COLO829 (cell line): ENCODE results near the gene RAB44.

Experiments used
- DNase-seq: peaks from one replicate; pipeline ENCODE4 v3.0.0; 2012; ENCODE audit warnings: low spot score

RAB44 gene

DNA sequence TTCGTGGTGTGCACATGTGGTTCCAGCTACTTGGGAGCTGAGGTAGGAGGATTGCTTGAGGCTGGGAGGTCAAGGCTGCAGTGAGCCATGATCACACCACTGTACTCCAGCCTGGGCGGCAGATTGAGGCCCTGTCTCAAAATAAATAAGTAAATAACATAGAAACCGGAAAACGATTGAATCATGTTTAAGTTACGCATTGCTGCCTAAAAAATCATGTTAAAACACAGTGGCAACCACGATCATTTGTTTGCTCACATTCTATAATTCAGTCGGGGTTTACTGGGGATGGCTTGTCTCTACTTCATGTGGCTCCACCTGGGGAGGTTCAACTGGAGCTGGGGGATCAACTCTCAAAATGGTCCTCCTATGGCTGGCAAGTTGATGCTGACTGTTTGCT lies 27.4 kb upstream of the RAB44 start:
- DNase-seq = no peak

GRCh38 chr6:36671687-36672375 lies 25.8 kb upstream of the RAB44 start:
- DNase-seq = no peak

DNA sequence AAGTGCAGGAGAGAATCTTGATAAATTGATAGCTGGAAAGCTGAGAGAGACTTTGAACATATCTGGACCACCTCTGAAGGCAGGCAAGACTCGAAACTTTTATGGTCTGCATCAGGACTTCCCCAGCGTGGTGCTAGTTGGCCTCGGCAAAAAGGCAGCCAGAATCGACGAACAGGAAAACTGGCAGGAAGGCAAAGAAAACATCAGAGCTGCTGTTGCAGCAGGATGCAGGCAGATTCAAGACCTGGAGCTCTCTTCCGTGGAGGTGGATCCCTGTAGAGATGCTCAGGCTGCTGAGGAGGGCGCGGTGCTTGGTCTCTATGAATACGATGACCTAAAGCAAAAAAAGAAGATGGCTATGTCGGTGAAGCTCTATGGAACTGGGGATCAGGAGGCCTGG lies 23.7 kb upstream of the RAB44 start:
- DNase-seq = no peak

- no peak for DNase-seq
Observed at GRCh38 chr6:36674942-36675341, 22.7 kb upstream of the RAB44 start.

- DNase-seq = no peak
Observed at GRCh38 chr6:36676141-36677058, 21.2 kb upstream of the RAB44 start.

DNA sequence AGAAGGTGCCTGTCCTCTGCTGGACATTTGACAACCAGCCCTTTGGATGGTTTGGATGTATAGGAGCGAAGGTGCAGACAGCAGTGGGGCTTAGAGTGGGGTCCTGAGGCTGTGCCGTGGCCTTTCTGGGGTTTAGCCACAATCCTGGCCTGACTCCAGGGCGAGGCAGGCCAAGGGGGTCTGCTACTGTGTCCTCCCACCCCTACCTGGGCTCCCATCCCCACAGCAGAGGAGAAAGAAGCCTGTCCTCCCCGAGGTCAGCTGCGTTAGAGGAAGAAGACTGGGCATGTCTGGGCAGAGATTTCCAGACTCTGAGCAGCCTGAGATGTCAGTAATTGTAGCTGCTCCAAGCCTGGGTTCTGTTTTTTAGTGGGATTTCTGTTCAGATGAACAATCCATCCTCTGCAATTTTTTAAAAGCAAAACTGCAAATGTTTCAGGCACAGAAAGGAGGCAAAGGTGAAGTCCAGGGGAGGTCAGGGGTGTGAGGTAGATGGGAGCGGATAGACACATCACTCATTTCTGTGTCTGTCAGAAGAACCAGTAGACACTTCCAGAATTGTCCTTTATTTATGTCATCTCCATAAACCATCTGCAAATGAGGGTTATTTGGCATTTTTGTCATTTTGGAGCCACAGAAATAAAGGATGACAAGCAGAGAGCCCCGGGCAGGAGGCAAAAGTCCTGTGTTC lies 20.4 kb upstream of the RAB44 start:
- no peak for DNase-seq

- DNase-seq = no peak
Observed at GRCh38 chr6:36677753-36678487, 19.7 kb upstream of the RAB44 start.

GRCh38 chr6:36678488-36679042 lies 19.1 kb upstream of the RAB44 start, which contains the start of gene CDKN1A:
Gene CDKN1A (plus strand): TSS chr6:36678714. CDS start chr6:36684102, 5,388 bp downstream.
- DNase-seq = peak; percentile 75

GRCh38 chr6:36679043-36679833 lies 18.4 kb upstream of the RAB44 start:
- DNase-seq = no peak

DNA sequence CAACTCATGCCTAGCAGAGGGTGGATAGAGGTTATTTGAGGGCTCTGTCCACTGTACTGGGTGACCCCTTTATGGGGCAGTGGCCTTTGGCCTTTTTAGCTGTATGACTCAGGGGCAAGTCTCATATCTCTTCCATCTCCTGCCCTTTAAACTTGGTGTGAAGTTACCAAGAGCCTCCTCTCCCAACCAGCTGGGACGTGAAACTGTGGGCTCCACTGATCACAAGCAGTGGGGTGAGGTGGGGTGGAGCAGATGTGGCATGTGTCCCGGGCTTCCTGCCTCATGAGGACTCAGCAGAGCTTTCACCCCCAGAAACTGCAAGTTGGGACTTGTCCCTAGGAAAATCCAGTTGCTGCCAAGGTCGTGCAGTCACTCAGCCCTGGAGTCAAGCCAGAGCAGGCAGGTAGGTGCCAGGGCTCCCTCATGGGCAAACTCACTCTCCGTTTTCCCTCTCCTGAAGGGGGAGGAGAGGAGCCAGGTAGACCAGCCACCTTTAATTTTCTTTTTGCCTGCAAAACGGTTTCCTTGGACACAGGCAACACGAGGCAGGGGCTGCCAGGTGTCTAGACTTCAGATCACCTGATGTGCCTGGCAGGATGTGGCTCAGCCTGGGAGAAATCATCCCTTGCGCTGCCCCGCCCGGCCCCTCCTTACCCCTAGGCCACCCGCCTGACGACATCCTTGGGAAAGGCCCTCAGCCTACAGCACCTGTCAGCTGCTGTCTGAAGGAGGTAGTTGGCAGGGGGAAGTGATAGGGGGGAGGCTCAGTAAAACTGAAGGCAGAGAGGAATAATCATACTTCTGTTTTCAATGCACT lies 15.1 kb upstream of the RAB44 start:
- no peak for DNase-seq

DNA sequence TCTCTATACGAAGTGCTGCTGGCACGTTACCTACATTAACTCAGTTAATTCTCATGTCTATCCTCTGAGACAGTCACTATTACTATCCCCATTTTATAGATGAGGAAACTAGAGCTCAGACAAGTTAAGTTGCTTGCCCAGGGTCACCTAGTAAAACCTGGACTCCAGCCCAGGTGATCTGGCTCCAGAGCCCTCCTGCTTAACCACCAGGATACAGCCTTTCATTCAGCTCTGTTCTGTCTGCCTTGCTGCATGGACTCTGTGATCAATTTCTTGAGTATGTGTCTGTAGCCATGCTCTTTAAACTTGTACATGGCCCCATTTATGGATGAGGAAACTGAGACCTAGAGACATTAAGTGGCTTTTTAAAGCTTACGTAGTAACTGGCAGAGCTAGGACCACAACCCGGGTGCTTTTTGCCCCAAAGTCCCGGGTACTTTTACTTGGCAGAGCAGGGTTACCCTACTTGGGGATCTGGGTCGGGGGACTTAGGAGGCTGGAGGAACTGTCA lies 14.4 kb upstream of the RAB44 start:
- DNase-seq = no peak

DNA sequence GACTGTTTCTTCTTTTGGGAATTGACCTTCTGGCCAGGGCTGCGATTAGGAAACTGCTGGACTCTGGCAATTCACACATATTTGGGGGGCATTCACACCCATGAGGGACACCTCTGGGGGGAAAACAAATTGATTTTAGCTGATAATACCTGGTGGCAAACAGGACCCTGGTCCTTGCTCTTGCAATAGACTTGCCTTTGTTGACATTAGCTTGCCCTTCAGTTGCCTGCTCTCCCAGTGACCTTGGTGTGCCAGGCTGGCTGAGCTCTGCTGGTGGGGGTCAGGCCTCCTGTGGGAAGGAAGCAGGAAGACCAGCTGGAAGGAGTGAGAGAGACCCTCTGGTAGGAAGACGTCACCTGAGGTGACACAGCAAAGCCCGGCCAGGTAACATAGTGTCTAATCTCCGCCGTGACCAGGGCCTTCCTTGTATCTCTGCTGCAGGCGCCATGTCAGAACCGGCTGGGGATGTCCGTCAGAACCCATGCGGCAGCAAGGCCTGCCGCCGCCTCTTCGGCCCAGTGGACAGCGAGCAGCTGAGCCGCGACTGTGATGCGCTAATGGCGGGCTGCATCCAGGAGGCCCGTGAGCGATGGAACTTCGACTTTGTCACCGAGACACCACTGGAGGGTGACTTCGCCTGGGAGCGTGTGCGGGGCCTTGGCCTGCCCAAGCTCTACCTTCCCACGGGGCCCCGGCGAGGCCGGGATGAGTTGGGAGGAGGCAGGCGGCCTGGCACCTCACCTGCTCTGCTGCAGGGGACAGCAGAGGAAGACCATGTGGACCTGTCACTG lies 13.8 kb upstream of the RAB44 start:
- no peak for DNase-seq

DNA sequence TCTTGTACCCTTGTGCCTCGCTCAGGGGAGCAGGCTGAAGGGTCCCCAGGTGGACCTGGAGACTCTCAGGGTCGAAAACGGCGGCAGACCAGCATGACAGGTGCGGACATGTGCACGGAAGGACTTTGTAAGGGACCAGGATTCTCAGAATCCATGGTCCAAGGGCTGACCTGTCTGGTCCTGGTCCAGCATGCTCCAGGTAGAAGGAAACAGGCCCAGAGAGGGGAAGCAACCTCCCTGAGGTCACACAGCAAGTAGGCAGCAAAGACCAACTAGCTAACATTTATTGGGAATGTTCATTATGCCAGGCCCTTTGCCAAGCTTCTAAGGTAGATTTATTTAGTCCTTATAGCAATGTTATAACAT lies 13.2 kb upstream of the RAB44 start:
- no peak for DNase-seq

DNA sequence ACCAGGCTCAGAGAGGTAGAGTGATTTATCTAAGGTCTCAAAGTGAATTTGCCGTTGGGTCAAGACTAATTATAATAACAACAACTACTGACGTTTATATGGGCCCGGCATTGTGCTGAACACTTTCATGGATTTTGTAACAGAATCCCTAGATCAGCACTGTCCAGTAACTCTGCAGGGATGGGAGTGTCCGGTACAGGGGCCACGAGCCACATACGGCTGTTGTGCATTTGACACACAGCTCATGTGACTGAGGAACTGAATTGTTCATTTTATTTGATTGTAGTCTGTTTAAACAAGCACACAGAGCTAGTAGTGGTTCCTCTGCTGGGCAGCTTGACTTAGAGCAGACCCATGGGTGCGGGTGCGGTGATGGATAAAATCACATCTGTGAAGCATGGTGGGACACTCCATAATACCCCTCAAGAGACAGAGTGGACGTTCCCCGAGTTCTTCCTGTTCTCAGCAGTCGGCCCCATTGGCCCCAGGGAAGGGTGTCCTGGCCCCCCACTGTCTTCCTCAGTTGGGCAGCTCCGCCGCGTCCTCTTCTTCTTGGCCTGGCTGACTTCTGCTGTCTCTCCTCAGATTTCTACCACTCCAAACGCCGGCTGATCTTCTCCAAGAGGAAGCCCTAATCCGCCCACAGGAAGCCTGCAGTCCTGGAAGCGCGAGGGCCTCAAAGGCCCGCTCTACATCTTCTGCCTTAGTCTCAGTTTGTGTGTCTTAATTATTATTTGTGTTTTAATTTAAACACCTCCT lies 12.3 kb upstream of the RAB44 start:
- no peak for DNase-seq

GRCh38 chr6:36685926-36686667 lies 11.5 kb upstream of the RAB44 start:
- DNase-seq = no peak

- no peak for DNase-seq
Observed at GRCh38 chr6:36686668-36687513, 10.7 kb upstream of the RAB44 start.
